IPS DF 4.7 (cell line): ENCODE data around the gene JCAD.

Source experiments
- DNase-seq: peaks from one replicate; pipeline ENCODE4 v3.0.0-alpha.2; 2013; ENCODE audit warnings: low spot score; ENCODE audit errors: extremely low read depth

Gene JCAD

DNA sequence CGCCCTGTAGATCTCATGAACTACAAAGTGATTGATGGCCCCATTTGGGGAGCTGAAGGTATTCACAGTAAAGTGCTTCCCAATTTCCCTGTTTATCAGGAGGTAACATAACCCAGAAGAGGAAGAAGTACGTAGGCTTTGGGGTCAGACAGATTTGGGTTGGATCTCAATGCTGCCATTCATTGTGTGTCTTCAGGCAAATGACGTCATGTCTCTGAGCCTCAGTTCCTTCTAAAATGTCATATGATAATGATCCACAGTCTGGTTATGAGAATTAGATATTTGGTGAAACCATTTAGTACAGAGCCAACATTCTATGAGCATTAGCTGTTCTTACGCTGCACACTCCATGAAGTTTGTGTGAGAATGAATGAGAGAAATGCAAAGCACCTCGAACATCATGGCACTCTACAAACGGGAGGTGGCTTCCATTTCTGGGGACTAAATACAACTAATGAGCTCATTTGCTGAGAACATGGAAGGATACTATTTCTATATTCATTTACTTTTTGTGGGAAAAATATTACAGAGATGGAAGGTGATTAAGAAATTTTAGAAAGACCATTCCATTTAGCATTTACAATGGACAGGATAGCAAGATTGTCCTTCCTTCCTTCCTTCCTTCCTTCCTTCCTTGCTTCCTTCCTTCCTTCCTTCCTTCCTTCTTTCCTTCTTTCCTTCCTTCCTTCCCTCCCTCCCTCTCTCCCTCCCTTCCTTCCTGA is 13.8 kb upstream of the JCAD start:
- DNase-seq, result no peak

DNA sequence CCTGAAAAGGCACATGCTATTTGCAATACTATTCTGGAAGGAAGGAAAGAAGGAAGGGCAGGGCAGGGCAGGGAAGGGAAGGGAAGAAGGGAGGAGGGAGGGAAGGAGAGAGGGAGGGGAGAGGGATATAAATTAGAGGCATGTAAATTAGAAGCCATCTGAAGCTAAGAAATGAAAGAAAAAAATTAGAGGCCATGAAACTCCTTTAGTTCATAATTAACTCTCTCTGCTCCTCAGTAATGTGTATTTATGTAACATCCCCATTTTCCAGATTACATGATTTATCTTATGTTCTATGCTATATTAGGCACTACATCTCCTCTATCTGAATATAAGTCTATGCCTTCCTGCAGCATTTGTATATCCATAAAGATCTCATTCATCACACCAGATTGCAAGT is 12.7 kb upstream of the JCAD start:
- DNase-seq, result no peak

DNA sequence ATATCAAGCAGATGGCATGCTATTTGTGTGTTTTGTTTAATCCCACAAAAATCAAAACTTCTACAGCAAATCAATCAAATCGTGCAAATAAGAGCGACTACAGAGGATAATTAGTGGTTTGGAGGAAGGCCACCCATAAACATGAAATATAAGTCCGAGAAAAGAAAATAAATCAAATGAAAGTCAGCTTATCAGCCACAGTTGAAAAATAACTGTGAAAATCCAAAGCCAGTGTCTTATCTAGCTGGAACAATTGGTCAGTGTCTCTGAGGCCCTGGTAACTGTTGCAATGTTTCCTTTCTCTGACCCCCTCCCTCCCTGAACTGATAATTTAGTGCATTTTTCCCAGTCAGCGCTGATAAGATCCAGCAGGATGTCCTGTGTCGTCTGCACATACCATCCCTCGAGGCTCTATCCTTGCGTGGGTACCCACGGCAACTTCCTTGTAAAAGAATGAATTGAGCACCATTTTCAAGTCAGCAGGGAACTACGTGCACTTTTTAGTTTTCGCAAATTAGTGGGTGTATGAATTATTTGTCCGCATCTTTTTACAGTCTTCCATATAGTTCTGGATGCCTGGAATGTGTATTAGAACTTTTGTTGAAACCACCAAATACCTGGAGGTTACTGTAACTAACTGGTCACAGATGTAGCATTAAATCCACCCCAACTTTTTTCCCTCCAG is 10.8 kb upstream of the JCAD start:
- no peak for DNase-seq

DNA sequence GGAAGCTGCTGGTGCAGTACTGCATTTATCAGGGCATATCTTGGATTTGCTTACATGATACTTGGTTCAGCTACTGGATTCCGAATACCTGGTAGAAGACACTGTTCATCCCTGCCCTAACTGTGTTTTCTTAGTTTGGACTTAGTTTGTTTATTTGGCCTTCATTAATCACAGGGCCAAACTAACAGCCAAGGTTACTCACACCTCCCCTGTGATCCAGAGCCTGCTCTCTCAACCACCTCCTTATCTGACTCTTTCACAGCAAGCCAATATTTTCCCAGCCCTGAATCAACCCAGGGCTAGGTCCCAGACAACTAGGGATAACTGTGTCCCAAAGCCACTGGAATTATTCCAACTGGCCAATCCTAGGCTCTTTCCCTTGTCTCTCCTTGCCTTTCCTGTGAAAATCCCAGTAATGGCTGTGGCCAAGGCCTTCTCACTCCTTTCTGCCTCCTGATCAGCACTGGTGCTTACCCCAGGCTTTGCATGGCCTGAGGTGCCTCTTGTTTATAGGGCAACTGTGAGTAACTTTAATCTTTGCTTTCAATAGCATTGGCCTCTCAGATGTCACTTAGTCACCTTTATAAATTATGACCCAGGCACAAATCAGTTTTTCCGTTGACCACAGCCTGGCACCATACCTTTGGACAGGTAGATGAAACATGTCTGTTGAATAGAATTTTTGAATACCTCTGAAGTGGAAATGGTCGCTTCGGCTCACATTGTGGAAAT is 9.3 kb upstream of the JCAD start:
- DNase-seq, result no peak

DNA sequence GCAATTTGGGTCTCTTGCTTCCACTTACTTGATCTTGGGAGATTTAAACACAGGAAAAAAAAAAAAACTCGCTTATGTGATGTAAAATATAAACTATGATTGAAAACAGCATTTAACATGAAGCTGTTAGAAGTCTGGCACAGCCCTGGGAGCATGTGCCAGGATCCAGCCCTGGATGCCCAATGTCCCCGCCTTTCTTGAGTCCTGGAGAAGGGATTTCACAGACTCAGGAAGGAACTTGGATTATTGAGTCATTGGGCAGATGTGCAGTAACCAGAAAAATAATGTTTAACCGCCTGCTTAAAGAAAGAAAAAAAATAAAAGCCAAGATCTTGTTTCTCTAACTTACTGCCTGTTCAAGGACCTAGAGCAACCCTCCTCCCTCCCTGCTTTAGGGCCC is 3.7 kb upstream of the JCAD start:
- DNase-seq, result no peak

DNA sequence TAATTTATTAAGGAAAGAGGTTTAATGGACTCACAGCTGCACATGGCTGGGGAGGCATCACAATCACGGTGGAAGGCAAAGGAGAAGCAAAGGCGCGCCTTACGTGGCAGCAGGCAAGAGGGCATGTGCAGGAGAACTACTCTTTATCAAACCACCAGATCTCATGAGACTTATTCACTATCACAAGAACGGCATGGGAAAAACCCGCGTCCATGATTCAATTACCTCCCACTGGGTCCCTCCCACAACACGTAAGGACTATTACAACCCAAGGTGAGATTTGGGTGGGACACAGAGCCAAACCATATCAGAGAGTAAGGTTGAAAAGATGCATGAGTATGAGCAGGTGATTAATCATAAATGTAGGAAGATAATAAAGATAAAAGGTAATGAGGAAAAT is 3.2 kb upstream of the JCAD start:
- DNase-seq, result no peak

DNA sequence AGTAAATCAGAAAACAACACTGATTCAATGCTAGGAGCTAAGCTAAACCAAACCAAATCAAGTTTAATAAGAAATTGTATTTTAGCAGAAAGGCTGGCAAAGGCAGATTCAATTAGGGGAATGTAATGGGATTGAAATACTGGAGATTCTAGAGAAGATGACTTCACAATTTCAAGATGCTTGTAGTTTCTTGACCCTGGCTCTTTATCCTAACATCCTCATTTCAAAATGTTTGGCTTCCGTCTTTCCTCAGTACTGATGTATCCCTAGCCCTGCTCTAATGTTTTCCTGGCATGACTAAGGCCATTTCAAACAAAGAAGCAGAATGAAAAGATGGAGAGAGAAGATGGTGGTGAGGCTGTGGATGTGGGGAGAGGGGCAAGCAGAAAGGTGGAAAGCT is 2.7 kb upstream of the JCAD start:
- DNase-seq, result no peak

DNA sequence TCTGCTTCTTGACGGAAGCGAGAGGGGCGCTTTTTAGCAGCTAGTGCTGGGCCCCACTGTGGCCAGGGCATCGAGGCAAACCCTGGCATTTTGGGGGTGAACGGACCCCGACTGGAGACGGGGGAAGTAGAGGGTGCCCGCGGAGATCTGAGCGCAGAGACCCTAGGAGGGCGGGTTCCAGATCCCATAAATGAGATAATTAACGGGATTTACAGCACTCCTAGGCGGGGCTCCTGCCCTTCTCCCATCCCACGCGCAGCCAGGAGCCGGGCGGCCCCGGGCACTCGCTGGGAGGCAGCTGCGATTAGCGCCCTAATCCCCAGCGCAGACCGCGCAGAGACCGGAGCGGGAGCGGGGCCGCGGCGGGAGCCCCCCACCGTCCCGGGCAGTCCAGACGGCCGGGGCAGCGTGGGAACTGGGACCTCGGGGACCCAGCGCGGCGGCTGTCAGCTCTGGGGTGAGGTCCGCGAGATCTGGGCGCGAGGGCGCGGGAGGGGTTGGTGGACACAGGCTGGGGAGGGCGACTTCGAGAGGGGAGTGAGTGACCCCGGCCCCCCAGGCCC is 735 bp downstream of the JCAD start:
- DNase-seq, result no peak

DNA sequence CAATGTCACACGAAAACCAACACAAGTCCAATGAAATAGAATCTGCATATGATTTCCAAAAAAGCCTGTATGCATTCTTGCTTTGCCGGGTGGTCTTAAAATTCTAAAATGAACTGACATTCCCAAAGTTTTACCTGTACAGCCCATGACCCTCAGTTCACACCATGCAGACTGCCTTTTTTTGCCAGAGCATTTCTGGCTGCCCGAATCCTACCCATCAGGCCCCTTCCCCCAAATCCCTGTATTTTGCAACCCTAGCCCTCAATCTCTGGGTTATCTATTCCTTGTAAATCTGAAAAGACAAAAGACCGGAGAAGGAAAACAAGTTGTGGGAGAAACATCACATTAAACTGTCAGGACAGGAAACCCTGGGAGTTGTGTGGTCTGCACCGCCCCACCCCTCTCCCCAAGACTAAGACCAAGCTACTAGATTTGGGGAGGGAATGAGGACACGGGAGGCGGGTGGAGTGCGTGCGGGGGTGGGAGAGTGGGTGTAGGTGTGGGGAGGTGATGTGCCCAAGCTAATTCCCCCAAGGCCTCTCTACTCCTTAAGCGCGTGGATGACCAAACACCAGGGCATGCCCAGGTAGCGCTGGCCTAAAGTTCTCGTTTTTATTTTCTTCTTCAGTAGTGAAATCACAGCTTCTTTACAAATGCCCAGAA is 1.4 kb downstream of the JCAD start:
- DNase-seq, result no peak

DNA sequence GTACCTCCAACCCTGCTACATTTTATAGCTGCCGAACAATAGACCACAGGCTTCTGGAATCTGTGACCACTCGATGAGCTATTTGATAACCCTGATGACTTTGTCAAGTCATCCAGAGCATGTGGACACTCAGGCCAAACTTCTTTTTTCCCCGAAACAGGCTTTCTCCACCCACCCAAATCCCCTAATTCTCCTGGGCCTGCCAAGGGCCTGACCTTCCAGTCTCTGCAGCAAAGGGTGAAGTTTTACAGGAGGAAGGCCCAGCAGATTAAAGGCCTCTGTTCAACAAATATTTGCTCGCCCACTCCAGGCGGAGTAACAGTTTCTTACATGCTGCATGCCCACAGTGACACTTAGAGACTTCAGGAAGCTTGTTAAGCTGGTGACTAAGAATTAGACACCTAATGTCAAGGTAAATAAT is 2.0 kb downstream of the JCAD start:
- no peak for DNase-seq

DNA sequence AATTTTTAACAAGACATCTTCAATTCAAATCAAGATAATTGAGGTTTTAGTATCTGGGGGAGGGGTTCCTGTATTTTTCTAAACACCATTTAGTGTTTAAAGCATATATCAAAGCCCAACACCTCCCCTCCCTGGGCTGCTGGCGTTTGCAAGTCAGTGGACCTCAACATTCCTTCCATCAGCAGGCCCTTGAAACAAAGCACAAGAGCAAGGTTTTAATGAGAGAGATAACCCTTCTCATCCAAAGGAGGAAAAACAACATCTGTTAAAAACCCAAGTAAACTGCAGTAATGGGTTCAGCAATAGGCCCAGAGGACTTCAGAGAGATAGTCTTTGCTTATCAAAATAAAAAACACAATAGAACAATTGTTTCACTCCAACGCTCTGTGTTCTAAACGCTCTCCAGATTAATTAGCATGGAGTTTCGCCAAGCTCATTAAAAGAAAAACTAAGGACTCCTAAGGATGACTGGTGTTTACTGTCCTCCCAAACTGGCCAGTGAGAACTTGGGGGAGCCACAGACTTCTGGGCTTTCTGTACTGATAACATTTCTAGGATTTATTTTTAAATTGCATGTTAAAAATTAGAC is 2.5 kb downstream of the JCAD start:
- DNase-seq, result no peak

DNA sequence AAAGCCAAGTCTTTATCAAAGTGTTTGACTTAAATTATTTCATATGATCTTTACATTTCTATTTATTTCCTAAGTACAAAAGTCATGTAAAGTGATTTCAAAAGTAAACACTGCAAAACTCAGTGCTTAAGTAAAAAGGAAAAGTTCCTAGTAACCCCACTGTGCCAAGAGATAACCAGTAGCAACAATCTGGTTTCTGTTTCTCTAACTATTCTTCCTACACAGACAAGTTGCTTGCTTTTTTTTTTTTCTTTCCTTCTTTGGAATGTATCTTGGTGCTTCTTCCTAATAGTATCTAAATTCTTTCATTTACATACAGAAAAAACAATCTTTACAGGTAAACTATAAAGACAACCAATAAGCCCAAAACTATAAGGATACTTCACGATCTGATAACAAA is 3.1 kb downstream of the JCAD start:
- DNase-seq, result no peak

DNA sequence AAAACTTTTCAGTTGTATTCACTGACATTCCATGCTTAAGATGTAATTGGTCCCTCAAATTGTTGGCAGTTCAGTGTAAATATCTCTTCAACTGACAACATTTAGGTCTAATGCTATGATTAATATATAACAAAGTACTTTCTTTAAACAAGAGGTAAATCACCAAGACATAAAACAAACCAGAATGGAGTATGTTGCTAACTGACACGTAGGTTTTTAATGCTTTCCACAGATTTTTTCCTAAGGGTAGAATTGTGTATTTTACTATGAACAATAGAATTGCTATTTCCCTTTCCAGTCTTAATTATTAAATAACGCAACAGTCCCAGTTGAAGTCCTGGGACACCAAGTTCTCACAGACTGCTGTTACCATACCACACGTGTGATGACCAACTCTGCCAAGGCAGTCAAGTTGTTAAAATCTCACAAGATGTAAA is 4.1 kb downstream of the JCAD start:
- no peak for DNase-seq

DNA sequence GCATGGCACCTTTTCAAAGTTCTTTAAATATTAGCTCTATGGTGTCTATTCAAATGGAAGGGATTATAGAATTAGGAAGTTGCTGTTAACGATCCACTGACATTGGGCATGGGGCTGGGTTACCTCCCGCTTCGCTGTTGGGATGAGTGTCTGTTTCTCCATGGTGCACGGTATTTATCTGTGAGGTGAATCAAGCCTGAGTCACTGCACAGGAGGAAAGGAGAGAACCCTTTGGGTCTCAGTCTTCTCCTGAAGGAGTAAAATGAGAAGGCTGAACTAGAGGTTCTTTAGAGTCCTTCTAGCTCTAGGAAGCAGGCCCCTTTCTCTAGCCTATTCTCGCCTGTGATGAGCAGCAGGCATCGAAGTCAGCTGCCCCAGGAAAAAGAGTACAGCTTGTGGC is 7.3 kb downstream of the JCAD start:
- no peak for DNase-seq

DNA sequence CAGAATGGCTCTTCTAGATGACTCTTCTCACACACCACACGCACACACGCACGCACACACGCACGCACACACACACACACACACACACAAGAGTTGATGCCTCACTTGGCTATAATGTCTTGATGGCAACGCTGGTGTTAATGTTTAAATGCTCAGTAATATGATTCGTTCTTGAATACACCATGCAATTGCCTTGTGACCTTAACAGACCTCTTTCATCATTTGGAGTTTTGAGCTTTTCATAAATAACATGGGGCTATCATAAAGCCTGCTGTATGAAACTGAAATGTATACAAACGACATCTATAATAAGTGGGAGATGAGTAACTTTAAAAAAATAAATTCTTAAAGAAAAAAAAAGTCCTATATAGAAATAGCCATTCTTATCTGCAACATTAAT is 8.2 kb downstream of the JCAD start:
- no peak for DNase-seq

DNA sequence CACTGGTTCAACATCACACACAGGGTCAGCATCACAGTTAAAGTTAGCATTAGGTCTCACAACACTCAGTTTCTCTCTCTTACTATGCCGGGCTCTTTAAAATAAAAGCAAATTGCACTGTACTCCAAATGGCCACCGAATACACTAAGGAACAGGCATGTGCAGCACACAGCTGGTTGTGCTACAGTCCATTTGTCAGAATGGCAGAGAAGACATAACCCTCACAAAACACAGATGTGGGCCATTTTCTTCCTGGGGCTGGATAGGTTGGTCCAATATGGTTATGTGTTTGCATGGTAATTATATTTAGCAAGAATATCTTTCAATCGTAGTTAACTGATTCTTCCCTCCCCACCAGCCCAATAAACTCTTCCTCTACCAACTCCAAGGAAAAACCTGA is 9.0 kb downstream of the JCAD start:
- DNase-seq, result no peak

DNA sequence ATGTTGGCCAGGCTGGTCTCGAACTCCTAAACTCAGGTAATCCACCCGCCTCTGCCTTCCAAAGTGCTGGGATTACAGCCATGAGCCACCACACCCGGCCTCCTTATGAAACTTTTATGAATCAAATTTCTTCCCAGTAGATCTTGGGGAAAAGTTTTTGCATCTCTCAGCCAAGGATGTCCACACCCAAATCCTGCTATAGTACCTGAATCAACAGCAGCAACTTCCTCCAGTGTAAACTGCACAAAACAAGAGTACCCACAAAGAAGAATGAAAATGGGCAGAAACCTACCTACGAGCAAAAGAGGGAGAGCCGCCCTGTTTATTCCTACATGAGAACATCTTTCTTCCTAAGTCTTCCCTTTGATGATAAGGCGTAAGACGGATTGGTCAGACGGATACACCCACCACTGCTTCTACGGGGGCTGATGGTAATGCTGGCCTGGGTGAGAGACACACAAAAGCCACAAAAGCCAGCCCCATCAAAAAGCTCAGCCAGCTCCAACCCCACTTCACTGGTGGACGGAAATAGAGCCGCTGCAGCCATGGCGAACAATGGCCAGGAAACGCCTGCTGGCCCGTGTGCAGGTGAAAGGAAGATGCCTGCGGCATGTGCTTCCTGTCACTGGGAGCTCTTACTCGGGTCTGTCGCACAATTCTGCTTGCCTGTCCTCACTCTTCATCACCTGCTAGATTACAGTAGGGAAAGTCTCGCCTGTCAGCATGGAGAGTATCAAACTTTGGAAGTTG is 10.4 kb downstream of the JCAD start:
- no peak for DNase-seq

DNA sequence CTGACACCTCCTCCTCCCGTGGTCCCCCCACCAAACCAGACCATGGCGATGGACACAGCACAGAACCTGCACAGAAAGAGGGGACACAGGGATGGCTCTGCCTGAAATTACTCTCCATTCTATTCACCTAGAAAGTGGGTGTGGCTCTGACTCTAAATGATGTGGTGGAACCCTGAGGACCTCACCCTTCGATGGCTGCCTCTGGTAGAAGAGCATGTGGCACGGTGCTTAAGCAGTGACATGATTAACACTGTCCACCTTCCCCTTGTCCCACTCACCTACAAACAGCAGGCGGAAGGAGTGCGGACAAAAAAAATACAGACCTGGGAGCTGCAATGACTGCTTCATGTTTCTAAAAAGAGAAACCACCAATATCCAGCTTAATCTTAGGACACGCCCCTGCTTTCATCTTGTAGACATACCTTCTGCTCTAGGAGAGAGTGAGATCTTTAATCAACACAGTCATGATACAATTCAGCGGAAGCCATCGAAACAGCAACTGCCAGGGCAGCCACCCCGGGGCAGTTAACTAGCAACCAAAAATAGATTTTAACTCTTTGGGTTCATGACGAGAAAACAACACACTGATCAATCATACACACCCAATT is 11.4 kb downstream of the JCAD start:
- no peak for DNase-seq

DNA sequence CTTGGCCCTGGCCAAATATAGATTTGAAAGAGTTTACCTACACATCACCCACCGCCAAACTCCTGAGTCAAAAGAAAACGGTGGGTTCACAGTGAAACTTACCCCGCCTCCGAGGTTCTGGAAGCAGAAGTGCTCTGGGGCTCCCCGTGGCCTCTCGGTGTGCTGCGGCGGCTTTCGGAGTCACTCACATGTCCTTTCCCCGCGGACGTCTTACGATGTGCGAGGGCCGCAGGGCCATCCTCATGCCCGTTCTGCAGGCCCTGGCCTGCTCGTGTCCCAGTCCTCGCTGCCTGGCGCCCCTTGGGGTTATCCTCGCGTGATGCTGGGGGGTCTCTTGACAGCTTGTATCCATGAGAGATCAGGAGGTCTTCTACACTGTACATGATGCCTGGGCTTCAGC is 12.0 kb downstream of the JCAD start:
- DNase-seq, result no peak

DNA sequence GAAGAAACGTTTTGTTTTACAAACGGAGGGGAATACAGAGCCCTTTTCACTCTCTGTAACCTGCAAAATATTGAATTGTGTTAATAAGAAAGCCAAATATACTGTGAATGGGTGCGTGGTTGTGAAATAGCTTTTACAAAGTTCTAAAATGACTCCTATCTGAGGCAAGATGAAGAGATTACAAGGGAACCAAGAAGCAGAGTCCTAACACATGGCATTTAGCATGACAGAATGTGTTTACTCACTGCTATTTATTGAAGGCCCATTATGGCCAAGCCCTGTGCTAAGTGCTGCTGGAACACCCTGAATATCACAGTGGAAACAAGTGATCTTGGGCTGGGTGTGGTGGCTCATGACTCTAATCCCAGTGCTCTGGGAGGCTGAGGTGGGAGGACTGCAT is 12.9 kb downstream of the JCAD start:
- no peak for DNase-seq
